DMS 273 treated with DMSO at 0.1 percent for 48 hours (cell line): ENCODE measurements around the gene CSF1R.
"Not testable (repeated sequence)": the region's sequence is repeated elsewhere in the genome, so short reads cannot be mapped to it uniquely, and the experiment has no call there.

ENCODE experiments used
- DNase-seq: peaks from one replicate; lab custom pipeline; 2025; lab: John Stamatoyannopoulos, UW

The CSF1R gene

DNA sequence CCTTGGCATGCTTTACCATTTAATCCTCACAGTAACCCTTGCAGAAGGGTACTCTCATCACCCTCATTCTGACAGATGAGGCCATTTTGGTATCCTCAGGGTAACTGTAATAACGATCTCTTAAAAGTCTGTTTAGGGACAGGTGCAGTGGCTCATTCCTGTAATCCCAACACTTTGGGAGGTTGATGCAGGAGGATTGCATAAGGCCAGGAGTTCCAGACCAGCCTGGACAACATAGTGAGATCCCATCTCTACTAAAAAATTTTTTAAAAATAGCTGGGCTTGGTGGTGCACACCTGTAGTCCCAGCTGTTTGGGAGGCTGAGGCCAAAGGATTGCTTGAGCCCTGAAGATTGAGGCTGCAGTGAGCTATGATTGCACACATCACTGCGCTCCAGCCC, 31.8 kb downstream of the CSF1R start:
- DNase-seq, result no peak

DNA sequence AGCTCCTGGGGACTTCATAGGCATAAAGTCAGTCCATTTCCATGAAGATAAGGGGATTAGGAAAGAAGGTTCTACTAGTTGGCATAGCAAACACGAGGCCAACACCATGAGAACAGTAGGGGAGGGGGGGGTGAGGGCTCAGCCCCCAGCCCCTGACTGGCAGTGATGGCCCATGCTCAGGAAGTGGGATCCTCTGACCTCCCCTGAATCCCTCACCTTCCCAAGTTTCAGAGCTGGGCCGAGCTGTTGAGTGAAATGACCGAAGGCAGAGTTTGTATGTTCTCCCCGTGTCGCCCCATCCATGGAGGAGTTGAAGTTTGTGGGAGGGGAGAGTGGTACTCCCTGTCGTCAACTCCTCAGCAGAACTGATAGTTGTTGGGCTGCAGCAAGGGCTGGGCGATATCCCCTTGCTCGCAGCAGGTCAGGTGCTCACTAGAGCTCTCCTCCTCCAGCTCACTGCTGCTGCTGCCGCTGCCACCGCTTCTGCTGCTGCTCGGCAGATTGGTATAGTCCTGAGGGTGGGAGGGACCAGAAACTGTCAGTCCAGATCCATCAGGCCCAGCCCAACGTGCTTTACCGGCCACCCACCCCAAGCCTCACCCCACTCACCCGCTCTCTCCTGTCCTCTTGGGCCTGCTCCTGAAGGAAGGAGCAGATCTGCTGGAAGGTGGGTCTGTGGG, 32.5 kb downstream of the CSF1R start:
- no peak for DNase-seq

DNA sequence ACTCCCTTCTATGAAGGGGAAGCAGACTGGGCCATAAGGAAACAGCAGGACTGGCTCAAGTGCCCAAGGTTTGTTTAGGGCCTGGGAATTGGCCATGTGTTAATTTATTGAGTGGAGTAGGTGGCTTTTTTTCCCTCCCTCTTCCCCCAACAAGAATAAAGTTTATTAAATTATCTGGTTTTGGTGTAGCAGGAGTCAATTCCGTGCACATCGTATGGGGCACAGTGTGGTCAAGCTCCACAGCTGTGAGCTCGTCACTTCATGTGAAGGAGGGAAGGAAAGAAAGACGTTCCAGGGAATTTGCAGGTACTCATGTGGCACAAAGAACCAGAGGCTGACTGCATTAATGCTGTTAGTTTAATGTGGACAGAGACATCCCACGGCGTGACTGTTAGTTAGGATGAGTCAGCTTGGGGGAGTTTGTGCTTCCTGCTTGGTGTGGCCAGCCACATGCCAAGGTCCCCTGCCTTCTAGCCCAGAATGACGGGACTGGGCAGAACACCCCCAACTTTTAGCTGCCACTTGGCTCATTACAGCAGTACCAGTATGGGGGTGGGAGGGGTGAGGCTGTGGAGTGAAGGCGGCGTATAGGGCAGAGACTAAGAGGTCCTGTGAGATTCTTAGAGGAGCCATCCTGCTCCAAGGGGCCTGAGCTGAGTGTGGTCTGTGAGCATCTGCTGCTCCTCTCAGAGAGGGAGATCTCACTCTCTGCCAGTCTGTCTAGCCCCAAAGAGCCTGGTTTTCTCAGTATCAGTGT, 33.2 kb downstream of the CSF1R start:
- no peak for DNase-seq

DNA sequence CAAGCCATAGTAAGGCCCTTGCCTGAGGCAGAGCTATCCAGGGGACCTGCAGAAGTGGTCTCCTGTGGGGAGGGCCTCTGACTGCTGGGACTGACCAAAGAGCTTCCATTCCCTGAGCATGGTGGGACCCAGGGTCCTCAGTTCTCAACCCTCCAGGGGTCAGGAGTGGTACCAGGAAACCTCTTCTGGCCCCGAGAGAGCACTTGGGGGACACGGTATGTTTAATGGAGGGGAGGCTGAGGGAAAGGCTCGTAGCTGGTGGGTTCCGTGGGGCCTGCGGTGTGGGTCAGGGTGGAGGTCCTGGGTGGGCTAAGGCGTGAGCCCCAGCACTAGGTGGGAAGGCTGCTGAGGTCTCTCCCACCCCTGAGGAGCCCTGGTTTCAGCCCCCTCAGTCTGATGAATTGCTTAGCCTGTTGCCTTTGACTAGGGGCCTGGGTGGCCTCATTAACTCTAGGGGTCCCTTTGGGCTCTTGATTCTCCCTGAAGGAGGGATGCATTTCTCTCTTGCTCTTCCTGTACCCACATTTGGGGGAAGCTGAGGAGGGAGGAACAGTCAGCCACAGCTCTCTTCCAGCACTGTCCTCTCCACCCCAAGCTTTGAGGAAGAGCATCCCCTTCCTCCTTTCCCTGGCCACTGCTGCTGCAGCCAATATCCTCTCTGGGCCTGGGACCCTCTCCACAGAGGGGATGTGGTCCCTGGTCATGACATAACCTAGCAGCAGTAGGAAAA, 34.0 kb downstream of the CSF1R start:
- no peak for DNase-seq

DNA sequence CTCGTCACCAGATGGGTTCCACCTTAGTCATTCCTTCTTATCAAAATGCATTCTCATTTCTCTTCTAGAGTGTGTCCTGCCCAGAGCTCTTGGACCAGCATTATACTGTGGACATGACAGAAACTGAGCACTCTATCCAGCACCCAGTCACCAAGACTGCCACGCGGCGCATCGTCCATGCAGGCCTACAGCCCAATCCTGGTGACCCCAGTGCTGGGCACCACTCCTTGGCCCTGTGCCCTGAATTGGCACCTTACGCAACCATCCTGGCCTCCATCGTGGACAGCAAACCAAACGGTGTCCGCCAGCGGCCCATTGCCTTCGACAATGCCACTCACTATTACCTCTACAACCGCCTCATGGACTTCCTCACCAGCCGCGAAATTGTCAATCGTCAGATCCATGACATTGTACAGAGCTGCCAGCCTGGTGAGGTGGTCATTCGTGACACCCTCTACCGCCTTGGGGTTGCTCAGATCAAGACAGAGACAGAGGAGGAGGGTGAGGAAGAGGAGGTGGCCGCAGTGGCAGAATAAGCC, 34.6 kb downstream of the CSF1R start:
- DNase-seq, result no peak

DNA sequence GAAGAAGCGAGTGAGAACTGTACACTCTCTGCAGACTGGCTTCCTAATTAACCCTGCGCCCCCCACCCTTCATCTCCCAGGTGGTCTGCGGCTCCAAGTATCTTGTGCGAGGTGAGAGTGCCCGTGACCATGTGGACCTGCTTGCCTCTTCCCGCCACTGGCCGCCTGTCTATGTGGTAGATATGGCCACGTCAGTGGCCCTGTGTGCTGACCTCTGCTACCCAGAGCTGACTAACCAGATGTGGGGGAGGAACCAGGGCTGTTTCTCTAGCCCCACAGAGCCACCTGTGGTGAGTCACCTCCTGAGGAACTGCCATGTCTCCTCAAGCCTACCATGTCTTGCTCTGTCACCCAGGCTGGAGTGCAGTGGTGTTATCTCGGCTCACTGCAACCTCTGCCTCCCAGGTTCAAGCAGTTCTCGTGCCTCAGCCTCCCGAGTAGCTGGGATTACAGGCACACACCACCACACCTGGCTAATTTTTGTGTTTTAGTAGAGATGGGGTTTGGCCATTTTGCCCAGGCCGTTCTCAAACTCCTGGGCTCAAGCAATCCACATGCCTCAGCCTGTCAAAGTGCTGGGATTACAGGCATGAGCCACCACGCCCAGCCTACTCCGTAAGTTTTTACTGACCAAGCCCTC, 36.1 kb downstream of the CSF1R start:
- not testable (repeated sequence) for DNase-seq

DNA sequence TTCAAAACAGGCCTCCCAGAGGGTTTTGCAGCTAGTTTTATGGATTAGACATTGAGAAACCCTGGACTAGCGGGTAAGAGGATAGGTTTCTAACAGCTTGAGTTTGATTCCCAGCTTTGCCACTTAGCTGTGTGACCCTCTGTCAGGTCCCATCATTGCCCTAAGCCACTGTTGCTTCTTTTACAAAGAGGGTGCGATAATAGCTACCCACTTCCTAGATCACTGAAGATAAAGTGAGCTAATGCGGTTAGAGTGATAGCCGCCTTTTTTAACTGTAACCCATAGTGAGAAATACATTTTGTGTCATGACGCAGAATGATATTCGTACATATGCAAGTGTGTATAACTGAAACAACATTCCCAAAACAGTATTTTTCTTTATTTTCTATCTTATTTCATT, 40.3 kb downstream of the CSF1R start:
- DNase-seq, result no peak

DNA sequence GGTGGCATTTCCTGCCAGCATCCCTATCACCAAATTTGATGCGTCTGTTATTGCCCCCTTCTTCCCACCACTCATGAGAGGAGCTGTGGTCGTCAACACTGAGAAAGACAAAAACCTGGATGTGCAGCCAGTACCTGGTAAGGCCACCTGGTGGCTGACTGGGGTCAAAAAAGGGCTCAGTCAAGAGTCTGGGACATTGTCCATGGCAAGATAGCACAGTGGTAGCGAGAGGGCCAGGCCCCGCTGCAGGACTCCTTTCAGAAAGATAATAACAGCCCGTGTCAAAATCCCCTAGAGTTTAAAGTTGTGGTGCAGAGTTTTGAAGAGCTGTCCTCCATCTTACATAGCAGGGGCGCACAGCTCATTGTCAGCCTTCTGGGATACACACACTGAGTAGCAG, 40.8 kb downstream of the CSF1R start:
- DNase-seq, result no peak

DNA sequence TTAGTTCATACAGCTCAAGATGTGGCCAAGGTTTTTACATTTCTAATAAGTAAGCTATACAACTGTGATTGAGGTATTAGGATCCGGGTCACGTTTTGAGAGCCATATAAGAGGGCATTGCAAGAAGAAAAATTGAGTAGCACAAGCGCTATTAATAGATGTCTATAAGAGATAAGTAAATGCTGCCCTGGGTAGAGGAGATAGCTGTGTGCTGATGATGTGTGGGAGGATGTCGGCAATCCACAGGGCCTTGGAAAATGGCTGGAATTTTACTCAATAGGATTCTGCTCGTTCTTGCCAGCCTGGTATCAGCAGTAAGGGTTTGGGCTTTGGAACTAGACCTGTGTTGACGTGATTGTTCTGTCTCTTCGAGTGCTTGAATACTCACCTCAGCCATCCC, 41.6 kb downstream of the CSF1R start:
- no peak for DNase-seq

DNA sequence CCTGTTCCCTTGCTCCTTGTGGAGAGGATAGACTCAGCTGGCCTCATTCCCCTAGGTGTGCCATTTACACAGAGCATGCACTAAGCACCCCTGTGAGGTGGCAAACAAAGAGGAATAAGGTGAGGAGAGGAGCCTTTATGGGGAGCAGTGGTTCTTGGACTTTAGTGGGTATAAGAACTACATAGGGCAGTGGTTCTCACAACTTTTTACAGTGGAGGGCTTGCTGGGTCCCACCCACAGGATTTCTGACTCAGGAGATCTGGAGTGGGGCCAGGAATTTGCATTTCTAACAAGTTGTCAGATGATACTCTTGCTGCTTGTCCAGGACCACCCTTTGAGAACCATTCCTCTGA, 42.0 kb downstream of the CSF1R start:
- DNase-seq, result no peak

DNA sequence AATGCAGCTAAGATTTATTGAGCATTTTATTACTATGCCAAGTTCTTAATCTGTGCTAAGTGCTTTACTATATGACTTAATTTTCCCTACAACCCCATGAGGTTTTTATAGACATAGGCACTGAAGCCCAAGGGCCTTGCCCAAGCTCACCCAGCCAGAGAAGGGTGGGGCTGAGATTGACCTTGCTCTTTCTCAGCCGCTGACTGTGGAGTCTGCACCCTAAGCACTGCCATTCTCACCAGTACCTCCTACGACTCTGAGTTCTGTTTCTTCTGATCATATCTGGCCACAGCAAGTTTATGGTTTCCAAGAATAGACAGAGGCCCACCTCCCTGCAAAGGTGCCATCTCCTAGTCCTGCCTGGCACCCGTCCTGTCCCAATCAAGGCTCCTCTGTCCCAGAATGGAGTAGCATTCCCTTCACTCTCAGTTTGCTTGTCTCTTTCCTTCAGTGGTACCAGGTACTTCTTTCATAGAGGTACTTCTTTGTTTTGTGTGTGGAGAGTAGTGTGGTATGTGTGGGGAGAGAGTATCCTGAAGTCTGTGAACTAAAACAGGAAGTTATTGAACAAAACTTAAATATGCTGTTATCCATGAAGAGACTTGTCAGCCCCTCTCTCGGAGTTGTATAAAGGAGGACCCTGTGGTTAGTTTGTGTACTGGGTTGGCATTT, 42.6 kb downstream of the CSF1R start:
- no peak for DNase-seq

DNA sequence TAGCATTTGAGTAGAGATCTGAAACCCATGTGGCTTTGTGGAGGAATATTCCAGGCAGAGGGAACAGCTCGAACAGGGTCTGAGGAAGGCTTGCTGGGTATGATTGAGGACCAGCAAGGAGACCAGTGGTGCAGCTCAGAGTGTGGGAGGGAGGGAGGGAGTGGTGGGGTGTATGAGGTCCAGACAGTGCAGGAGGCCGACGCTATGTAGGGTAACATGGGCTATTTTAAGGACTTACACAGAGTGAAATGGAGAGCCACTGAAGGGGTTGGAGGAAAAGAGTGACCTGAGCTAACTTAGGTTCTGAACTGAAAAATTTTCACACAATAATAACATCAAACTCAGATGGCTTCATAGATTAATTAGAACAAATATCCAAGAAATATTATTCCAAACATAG, 43.9 kb downstream of the CSF1R start:
- no peak for DNase-seq

DNA sequence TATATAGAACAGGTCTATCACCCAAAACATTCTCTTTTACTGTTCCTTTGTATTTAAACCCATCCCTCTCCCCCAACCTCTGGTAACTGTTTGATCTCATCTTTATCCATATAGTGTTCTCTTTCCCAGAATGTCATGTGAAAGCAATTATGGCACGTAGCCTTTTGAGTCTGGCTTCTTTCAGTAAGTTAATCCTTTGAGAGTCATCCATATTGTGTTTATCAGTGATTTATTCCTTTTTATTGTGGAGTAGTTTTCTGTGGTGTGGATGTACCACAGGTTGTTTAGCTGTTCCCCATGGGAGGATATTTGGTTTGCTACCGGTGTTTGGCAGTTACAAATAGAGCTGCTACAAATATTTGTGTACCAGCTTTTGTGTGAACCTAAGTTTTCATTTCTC, 47.8 kb downstream of the CSF1R start:
- DNase-seq, result no peak

DNA sequence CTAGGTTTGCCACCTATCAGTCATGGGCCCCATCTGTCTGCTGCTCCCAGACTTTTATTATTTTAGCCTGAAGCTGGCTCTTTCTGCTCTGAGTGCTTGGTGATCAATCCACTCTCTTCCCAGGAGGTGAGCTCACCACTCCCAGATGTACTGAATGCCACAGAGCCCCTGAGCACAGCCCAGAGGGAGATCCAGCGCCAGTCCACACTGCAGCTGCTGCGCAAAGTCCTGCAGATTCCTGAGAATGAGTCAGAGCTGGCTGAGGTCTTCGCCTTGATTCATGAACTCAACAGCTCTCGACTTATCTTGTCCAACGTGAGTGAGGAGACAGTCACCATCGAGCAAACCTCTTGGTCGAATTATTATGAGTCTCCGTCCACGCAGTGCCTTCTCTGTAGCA, 49.8 kb downstream of the CSF1R start:
- no peak for DNase-seq

DNA sequence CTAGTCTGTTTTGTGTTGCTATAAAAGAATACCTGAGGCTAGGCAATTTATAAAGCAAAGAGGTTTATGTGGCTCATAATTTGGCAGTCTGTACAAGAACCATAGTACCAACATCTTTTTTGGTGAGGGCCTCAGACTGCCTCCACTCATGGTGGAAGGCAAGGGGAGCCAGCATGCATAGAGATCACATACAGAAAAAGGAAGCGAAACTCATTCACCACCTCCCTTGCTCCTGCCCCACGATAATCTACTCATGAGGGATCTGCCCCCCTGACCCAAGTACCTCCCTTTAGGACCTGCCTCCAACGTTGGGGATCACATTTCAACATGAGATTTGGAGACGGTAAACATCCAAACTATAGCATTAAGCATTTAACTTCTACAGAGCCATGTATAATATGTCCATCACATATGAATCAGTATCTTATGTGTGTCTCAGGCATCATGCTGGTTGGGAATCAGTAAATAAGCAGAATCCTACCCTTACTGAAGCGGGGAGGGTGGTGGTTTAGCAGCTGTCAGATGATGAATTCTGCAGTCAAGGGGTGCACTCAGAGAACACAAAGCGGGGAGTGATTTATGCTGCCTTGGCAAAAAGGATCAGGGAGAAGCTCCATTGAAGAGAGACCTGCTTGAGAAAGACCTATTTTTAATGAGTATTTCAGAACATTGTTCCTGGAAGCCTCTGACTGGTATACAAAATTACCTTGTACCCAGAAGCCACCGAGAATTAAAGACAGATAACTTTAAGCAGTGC, 51.0 kb downstream of the CSF1R start:
- DNase-seq, result no peak

DNA sequence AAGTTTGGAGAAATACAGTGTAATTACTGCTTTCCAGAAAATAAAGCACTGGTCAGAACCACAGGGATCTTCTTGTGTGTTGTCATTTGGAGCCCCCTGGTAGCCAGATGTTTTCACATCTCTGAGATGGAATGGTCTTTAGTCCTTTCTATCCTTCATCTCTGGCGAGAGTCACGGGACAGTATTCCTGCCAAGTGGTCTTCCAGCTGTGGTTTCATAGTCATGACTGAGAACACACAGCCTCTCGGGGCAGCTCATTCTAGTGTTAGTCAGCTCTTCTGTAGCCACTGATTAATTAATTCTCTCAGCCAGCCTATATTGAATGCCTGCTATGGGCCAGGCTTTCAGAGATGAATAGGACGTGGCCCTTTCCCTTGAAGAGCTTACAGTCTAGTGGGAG, 51.7 kb downstream of the CSF1R start:
- DNase-seq, result no peak

DNA sequence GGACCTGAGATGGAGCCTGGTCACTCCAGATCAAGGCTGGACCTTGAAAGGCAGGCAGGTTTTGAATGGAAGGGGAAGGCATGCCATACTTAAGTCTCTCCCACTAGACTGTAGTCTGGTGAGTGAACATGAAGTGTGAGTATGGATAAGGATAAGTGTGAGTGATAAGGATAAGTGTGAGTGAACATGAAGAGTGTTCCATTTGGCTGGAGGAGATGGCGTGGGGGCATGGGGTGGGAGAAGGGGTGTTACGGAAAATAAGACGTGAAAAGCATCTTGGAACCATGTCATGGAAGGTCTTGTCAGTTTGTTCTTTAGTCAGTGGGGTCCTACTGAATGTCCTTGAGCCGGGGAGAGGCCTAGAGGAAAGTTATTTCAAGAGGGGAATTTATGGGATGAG, 53.0 kb downstream of the CSF1R start:
- no peak for DNase-seq

DNA sequence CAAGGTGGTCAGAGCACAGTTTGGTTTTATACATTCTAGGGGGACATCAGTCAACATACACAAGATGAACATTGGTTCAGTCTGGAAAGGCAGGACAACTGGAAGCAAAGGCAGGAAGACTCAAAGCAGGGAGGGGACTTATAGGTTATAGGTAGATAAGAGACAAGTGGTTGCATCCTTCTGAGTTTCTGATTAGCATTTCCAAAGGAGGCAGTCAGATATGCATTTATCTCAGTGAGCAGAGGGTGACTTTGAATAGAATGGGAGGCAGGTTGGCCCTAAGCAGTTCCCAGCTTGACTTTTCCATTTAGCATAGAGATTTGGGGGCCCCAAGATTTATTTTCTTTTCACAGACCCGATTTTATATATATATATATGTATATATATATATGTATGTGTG, 58.3 kb downstream of the CSF1R start:
- not testable (repeated sequence) for DNase-seq

DNA sequence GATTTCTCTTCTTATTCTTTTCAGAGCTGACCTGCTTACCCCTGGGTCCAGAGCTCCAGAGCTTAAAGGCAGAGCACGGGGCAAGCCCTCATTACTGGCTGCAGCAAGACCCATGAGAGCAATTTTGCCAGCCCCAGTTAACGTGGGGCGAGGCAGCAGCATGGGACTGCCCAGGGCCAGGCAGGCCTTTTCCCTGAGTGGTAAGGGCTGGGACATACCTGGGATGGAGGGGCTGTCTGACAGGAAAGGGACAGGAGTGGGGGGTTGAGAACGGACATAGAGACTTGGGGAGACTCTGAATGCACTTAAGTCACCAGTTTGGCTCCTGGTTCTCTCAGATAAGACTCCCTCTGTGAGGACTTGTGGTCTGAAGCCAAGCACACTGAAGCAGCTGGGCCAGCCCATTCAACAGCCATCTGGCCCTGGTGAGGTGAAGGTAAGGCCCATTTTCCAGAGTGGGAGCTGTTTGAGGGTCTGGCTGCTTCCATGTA, 59.6 kb downstream of the CSF1R start:
- DNase-seq, result no peak

DNA sequence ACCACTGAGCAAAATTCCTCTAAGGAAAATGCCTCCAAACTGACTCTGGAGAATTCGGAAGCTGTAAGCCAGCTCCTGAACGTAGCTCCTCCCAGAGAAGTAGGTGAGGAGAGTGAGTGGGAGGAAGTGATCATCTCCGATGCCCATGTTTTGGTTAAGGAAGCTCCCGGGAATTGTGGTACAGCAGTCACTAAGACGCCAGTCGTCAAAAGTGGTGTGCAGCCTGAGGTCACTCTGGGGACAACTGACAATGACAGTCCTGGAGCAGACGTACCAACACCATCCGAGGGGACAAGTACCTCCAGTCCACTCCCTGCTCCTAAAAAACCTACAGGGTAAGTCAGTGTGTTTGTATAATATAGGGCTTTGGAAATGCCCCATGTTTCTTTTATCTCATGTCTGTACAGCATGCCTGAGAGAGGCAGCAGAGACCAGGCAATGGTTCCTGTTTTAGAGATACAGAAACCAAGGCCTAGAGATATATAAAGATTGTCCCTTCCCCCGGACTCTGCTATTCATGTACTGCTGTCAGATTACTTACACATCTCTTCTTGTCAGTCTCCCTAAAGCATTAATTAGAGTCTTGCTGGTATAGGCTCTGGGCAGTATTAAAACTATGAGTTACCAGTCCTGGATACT, 61.9 kb downstream of the CSF1R start:
- no peak for DNase-seq

DNA sequence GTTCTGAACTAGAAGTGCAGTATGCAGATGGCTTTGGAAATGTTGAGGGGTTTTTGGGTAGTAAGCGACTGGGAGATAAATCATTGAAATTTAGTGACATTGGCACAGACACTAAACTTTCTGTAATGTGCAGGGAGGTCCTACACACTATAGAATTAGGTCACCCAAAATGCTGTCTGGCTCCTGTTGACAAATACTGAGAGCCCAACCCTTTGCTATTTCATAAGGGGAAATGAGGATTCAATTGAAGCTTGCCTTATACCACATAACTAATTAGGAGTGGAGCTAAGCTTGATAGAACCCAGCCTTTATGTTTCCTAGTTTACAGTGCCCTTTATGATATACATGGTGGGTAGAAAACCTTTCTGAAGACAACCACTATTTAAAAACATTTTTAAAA, 63.2 kb downstream of the CSF1R start:
- no peak for DNase-seq
